GM18951 (cell line): ENCODE measurements around the gene RETREG2.
"Not testable (repeated sequence)": the region's sequence is repeated elsewhere in the genome, so short reads cannot be mapped to it uniquely, and the experiment has no call there.

ENCODE experiments used
- POLR2A ChIP-seq: IDR thresholded peaks from 4 replicates; pipeline ENCODE4 v1.6.1; 2011; ENCODE audit warnings: mild to moderate bottlenecking; ENCODE audit not compliant: insufficient read length, insufficient read depth; ENCODE audit errors: extremely low read depth
- in situ Hi-C: fragments of 300-500 bp; cut with MboI; formaldehyde crosslinking; loops from one replicate; pipeline ENCODE4 v1.12.0; 2022; ENCODE audit warnings: low sequenced_read_pairs, mixed read lengths, inconsistent platforms; ENCODE audit not compliant: unreplicated experiment

The RETREG2 gene

DNA sequence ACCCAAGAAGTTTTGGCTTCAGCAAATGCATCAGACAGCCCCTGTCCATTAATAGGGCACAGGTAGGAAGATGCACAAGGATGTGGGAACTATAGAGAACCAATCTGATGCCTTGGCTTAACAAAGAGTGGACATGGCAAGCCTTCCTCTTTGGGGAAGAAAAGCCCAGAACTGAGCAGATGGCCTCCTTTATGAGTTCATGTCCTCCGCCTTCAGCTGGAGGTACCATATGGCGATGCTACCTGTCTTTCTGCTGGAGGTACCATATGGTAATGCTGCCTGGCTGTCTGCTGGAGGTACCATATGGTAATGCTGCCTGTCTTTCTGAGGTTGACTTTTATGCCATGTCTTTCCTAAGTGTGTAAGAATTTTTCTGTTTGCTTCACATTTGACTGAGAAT is 6.0 kb downstream of the RETREG2 start:
- in situ Hi-C loops = no loop called here
- no peak for TF ChIP-seq POLR2A

DNA sequence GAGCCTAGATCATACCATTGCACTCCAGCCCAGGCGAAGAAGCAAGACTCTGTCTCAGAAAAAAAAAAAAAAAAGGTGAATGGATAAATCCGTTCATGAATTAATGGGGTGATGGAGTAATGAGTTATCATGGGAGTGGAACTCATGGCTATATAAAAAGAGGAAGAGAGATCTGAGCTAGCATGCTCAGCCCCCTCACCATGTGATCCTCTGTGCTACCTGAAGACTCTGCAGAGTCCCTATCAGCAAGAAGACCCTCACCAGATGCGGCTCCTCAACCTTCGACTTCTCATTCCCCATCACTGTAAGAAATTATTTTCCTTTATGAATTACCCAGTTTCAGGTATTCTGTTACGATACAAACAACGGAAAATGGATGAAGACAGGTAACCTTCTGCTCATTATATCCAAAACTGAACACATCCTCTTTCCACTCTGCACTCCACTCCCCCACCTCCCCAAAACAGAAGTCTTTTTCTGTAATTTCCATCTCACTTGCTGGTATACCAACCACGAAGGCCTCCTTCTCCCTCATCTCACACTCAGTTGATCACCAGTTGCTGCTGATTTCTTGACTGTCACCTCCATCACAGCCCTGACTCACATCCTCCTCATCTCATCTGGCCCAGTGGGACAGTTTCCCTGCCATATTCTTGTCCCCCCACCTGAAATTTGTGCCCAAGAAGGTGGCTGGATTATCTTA is 8.8 kb downstream of the RETREG2 start:
- in situ Hi-C loops = no loop called here
- no peak for TF ChIP-seq POLR2A

DNA sequence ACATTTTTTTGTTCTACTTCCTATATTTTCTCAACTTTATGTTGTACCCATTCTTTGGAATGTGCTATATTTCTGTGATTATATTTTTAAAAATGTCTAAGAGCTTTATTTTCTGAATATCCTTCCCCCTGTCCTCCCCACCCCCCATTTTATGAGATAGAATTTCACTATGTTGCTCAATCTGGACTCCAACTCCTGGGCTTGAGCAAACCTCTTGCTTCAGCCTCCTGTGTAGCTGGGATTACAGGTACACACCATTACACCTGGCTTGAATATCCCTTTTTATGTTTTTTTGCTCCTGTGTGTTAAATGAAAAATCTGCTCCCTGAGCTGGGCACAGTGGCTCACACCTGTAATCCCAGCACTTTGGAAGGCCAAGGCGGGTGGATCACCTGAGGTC is 19.3 kb downstream of the RETREG2 start:
- TF ChIP-seq POLR2A = no peak
- in situ Hi-C loops = no loop called here

DNA sequence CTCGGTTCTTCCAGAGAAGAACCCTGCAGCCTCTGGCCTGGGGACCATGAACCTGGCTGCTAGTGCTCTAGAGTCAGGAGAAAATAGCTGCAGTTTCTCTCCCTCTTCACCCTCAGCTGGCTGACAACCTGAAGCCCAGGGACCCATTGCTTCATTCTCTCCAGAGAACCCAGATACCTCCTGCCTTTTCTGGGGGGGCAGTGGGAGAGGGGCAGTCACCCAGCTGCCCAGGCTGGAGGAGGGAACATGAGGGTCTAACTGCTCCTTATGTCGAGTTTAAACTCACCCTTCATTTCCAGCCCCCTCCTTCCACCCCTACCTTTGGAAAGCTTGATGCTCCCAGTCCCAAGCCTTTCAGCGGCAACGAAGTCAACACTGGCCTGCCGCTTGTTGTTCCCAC is 20.9 kb downstream of the RETREG2 start:
- in situ Hi-C loops = no loop called here
- no peak for TF ChIP-seq POLR2A

DNA sequence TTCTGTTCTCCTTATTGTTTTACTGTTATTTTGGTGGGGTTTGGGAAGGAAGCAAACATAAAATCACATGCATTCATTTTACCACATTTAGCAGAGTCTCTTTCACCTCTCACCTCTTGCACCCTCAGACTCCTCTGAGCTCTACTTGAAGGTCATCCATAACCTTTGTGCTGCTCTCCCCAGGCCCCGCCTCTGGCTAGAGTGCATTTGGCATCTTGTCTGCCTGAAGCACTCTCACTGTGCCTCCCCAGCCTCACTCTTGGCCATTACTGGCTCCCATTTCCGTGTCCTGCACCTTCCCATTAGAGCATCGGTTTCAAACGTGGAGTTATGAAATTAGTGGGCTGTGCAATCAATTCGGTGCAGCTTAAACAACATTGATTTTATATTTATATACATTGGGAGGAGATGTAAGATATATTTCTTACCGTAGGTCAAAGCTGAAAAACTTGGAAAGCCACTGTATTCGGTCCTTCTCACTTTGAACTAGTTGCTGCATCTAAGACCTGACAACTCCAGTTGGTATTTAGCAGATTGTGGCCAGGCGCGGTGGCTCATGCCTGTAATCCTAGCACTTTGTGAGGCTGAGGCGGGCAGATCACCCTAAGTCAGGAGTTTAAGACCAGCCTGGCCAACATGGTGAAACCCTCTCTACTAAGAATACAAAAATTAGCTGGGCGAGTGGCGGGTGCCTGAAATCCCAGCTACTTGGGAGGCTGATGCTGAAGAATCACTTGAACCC is 21.6 kb downstream of the RETREG2 start:
- in situ Hi-C loops = no loop called here
- TF ChIP-seq POLR2A = no peak

DNA sequence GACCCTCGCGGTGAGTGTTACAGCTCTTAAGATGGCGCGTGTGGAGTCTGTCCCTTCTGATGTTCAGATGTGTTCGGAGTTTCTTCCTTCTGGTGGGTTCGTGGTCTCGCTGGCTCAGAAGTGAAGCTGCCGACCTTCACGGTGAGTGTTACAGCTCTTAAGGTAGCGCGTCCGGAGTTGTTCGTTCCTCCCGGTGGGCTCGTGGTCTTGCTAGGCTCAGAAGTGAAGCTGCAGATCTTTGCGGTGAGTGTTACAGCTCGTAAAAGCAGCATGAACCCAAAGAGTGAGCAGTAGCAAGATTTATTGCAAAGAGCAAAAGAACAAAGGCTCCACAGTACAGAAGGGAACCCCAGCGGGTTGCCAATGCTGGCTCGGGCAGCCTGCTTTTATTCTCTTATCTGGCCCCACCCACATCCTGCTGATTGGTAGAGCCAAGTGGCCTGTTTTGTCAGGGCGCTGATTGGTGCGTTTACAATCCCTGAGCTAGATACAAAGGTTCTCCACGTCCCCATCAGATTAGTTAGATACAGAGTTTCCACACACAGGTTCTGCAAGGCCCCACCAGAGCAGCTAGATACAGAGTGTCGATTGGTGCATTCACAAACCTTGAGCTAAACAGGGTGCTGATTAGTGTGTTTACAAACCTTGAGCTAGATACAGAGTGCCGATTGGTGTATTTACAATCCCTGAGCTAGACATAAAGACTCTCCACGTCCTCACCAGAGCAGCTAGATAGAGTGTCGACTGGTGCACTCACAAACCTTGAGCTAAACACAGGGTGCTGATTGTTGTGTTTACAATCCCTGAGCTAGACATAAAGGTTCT is 22.6 kb downstream of the RETREG2 start:
- in situ Hi-C loops = not testable (repeated sequence)

DNA sequence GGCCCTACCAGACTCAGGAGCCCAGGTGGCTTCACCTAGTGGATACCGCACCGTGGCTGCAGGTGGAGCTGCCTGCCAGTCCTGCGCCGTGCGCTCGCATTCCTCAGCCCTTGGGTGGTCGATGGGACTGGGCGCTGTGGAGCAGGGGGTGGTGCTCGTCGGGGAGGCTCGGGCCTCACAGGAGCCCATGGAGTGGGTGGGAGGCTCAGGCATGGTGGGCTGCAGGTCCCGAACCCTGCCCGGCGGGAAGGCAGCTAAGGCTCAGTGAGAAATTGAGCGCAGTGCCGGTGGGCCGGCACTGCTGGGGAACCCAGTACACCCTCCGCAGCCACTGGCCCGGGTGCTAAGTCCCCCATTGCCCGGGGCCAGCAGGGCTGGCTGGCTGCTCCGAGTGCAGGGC is 23.3 kb downstream of the RETREG2 start:
- in situ Hi-C loops = not testable (repeated sequence)

DNA sequence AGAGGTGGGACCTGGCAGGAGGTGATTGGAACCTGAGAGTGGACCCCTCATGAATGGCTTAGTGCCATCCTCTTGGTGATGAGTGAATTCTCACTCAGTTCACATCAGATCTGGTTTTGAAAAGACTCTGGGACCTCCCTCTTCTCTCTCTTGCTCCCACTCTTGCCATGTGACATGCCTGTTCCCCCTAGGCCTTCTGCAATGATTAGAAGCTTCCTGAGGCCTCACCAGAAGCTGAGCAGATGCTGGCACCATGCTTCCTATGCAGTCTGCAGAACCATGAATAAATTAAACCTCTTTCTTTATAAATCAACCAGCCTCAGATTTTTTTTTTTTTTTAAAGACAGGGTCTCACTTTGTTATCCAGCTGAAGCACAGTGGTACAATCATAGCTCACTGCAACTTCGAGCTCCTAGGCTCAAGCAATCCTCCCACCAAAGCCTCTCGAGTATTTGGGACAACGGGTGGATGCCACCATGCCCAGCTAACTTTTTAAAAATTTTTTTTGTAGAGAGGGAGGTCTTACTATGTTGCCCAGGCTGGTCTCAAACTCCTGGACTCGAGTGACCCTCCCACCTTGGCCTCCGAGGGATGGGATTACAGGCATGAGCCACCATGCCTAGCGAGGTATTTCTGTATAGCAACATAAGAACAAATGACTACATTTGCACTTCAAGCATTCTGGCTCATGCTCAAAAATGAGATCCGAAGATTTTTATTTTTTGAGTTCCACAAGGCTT is 26.5 kb downstream of the RETREG2 start:
- TF ChIP-seq POLR2A = no peak
- in situ Hi-C loops = no loop called here

DNA sequence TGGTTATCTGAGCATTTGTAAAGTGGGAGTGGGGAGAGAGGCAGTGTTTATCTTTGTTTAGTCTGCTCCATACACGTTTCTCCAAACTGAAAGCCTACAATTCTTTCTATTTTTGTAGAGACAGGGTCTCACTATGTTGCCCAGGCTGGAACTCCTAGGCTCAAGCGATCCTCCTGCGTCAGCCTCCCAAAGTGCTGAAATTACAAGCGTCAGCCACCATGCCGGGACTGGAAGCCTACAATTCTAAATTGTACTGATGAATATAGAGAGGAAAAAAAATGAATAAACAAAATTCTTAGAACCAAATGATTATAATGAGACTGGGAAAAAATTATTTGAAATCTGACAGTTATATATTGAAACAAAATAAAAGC is 27.1 kb downstream of the RETREG2 start:
- in situ Hi-C loops = no loop called here
- no peak for TF ChIP-seq POLR2A

DNA sequence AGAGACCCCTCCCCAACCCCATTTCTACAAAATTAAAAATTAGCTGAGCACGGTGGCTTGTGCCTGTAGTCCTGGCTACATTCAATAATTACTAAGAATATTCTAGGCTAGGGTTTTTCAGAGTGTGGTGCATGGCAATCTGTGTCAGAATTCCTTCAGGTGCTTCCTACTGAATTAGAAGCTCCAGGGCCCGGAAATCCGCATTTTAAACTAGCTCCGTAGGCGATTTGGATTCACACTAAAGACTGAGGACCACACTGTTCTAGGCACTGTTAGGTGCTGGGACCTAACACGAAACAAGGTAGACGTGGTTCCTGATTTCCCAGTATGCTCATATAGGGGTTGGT is 27.9 kb downstream of the RETREG2 start:
- TF ChIP-seq POLR2A = no peak
- in situ Hi-C loops = no loop called here

DNA sequence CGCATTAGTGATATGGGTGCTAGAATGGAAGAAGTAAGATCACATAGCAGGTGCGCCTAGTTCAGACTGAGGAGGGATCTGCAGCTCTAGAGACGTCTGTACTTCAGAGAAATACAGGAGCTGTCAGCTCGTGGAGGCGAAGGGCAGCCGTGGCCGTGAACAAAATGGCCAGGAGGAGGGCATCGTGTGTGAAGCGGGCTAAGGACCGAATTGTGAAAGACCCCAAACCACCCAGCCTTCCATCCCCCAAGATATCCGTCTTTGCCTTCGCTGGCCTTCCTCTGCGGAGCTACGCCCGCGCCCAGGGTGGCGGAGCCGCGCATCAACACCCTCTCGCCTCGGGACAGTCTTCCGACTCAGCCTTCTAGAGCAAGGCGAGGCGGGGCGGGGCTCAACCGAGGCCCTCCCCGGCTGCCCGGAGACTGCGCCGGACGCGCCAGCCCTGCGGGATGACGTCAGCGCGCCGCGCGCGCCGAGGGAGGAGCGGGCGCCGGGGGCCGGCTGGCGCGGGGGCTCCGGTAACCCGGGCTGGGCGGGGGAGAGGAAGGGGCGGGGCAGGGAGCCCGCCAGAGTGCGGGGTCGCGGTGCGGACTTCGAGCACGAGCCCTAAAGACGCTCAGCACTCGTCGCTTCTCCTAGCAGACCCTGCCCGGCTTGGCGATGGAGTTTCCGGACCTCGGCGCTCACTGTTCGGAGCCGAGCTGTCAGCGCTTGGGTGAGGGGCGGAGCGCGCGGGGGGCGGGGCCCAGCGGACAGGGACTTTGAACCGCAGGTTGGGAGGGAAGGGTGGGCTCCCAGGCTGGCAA is 28.5 kb downstream of the RETREG2 start, which contains the start of gene ZFAND2B:
Gene ZFAND2B (plus strand): TSS at position 455 of the 806 bp plus-strand sequence. CDS start 206 bp downstream, at position 661.
- in situ Hi-C loops = no loop called here
- TF ChIP-seq POLR2A = peak; percentile 99

DNA sequence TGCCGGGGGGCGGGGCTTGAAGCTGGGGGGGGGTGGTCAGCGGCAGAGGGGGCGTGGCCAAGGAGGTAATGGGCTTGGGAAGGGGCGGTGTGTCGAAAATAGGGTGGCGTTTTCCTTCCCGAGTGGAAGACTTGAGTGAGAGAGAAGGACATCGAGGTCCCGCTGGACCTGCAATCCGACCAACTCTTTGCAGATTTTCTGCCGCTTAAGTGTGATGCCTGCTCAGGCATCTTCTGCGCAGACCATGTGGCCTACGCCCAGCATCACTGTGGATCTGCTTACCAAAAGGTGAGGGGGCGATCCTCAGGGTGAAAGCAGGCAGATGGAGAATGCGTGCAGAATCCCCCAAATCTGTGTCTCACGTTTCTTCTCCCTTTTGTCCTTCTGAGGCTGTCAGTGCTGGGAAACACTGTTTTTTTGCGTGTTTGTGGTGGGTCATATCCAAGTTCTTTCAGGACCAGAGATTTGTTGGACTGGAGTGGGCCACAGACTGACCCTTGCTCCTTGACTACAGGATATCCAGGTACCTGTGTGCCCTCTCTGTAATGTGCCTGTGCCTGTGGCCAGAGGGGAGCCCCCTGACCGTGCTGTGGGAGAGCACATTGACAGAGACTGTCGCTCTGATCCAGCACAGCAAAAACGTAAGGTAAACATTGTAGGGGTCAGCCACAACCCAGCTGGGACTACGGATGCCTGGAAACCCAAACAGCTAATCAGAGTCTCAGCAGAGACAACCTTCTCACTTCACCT is 29.2 kb downstream of the RETREG2 start:
- in situ Hi-C loops = no loop called here
- peak; percentile 16 for TF ChIP-seq POLR2A
